ENCODE results near the gene BBS12. TPM values are rescaled to one million over a fixed set of nuclear protein-coding genes. Genes with fewer than 3 reads are reported as not detected.

The BBS12 gene
- total RNA-seq, 4 donors from 2014 or later = 1.5 to 5.5 (median 4.0) TPM

DNA sequence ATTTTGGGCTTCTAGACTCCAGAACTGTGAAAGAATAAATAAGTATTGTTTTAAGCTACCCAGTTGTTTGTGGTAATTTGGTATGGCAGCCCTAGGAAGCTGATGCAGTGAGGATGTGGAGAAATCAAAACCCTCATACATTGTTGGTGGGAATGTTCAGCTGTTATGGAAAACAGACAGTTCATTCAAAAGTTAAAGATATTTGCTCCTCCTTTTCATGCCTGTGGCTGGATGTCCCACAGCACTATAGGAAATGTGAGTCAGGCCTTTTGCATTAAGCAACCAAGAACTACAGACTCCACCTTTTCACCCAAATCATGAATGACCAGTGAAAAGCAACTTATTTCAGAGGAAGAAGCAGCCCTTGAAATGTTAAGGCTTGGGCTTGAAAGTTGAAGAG, 6.7 kb downstream of the BBS12 start:
- TF ChIP-seq, protein P1, sequence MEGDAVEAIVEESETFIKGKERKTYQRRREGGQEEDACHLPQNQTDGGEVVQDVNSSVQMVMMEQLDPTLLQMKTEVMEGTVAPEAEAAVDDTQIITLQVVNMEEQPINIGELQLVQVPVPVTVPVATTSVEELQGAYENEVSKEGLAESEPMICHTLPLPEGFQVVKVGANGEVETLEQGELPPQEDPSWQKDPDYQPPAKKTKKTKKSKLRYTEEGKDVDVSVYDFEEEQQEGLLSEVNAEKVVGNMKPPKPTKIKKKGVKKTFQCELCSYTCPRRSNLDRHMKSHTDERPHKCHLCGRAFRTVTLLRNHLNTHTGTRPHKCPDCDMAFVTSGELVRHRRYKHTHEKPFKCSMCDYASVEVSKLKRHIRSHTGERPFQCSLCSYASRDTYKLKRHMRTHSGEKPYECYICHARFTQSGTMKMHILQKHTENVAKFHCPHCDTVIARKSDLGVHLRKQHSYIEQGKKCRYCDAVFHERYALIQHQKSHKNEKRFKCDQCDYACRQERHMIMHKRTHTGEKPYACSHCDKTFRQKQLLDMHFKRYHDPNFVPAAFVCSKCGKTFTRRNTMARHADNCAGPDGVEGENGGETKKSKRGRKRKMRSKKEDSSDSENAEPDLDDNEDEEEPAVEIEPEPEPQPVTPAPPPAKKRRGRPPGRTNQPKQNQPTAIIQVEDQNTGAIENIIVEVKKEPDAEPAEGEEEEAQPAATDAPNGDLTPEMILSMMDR (IDR thresholded peaks at IDR 0.05; ENCODE audit: low read depth) = no peak

GRCh38 chr4:122742933-122743829, 10.7 kb downstream of the BBS12 start:
- TF ChIP-seq, protein P1 (IDR thresholded peaks at IDR 0.05; ENCODE audit: low read depth) = no peak

DNA sequence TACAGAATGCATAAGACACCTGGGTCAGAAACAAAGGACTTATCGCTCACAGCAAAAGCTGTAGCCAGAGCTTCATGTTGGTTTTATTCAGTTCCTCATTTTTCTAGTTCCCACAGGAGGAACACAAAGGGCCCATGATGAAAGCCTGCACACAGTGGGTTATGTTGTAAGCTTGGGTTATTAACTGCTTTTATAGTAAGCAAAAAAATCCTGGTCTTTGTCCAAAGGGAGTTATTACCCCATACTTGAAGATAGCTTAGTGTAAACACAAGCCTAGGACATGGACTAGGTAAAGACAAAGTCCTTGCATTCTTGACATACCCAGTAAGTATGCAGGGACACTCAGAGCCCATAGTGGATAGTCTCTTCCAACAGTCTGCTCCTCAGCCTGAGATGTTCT, 11.7 kb downstream of the BBS12 start:
- TF ChIP-seq, protein P1 (IDR thresholded peaks at IDR 0.05; ENCODE audit: low read depth) = no peak

GRCh38 chr4:122746485-122746965, 14.0 kb downstream of the BBS12 start:
- TF ChIP-seq, protein P1 (IDR thresholded peaks at IDR 0.05; ENCODE audit: low read depth) = no peak

- TF ChIP-seq, protein P1 (IDR thresholded peaks at IDR 0.05; ENCODE audit: low read depth) = no peak
These were observed 14.6 kb downstream of the BBS12 start for GRCh38 chr4:122747068-122747467.

GRCh38 chr4:122747883-122748282, 15.4 kb downstream of the BBS12 start:
- TF ChIP-seq, protein P1 (IDR thresholded peaks at IDR 0.05; ENCODE audit: low read depth) = no peak

DNA sequence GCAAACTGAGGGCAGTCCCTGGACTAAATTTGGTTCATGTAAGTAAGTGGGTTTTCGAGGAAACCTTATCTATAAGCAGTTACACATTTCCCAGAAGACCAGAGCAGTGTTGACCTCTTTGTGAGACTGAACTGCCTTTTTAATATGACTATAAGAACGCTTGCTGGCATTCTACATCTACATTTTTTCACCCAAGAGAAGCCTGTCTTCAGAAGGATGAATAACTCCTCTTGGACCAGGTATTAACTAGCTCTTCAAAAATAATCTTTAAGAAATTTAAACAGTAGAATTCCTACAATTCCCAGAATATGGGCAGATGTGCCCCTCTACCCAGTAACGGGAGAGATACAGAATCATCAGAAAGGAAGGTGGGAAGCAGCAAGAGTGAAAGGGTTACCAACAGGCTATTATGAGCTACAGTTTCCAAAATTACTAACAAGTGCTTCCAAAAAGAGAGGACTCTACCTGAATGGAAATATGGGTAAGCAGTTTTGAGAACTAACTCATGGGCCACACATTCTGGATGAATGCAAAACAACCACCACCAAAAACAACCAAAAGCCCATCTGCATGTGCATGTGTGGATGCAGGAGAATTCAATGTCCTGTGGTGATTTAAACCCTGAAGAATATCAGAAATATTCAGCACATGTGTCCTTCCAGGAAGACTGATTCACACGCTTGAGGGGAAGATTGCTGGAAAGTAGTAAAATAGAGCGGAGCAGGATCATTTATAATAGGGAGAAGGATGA, 17.4 kb downstream of the BBS12 start:
- TF ChIP-seq, protein P1 (IDR thresholded peaks at IDR 0.05; ENCODE audit: low read depth) = no peak

Measured in subcutaneous adipose tissue (tissue), 4 donors.